HuH-7 (cell line): ENCODE data around the gene BCAR1.
"Not testable (repeated sequence)": the region's sequence is repeated elsewhere in the genome, so short reads cannot be mapped to it uniquely, and the experiment has no call there.

Experiments
- DNase-seq: peaks from one replicate; pipeline ENCODE4 v3.0.0; 2011; ENCODE audit warnings: low spot score

BCAR1 gene

GRCh38 chr16:75251280-75252048, at the start of gene BCAR1:
BCAR1 (minus strand) TSS chr16:75251624; CDS start chr16:75251482, 142 bp downstream.
- DNase-seq, result peak; percentile 99

- DNase-seq, result no peak
Measured at GRCh38 chr16:75298267-75298666, 46.8 kb upstream of the BCAR1 start.

GRCh38 chr16:75296606-75297005, 45.2 kb upstream of the BCAR1 start:
- no peak for DNase-seq

- DNase-seq, result no peak
Measured at GRCh38 chr16:75294773-75295459, 43.5 kb upstream of the BCAR1 start.

- DNase-seq, result no peak
Measured at GRCh38 chr16:75293772-75294171, 42.3 kb upstream of the BCAR1 start.

- no peak for DNase-seq
Measured at GRCh38 chr16:75293173-75293572, 41.7 kb upstream of the BCAR1 start.

GRCh38 chr16:75292691-75293090, 41.3 kb upstream of the BCAR1 start:
- DNase-seq, result no peak

- no peak for DNase-seq
Measured at GRCh38 chr16:75289189-75289588, 37.8 kb upstream of the BCAR1 start.

GRCh38 chr16:75288596-75289120, 37.2 kb upstream of the BCAR1 start:
- no peak for DNase-seq

GRCh38 chr16:75288181-75288580, 36.8 kb upstream of the BCAR1 start:
- DNase-seq, result no peak

GRCh38 chr16:75287708-75288107, 36.3 kb upstream of the BCAR1 start:
- DNase-seq, result no peak

GRCh38 chr16:75286389-75286788, 35.0 kb upstream of the BCAR1 start:
- no peak for DNase-seq

GRCh38 chr16:75282466-75283281, 31.2 kb upstream of the BCAR1 start:
- DNase-seq, result no peak

GRCh38 chr16:75281826-75282225, 30.4 kb upstream of the BCAR1 start:
- DNase-seq, result no peak

- not testable (repeated sequence) for DNase-seq
Measured at GRCh38 chr16:75281009-75281408, 29.6 kb upstream of the BCAR1 start.

- DNase-seq, result no peak
Measured at GRCh38 chr16:75280331-75280804, 28.9 kb upstream of the BCAR1 start.

- no peak for DNase-seq
Measured at GRCh38 chr16:75279305-75279704, 27.9 kb upstream of the BCAR1 start.

- no peak for DNase-seq
Measured at GRCh38 chr16:75273054-75273925, 21.9 kb upstream of the BCAR1 start.

GRCh38 chr16:75272629-75273028, 21.2 kb upstream of the BCAR1 start:
- DNase-seq, result not testable (repeated sequence)

GRCh38 chr16:75272097-75272551, 20.7 kb upstream of the BCAR1 start:
- no peak for DNase-seq

- no peak for DNase-seq
Measured at GRCh38 chr16:75271441-75272096, 20.1 kb upstream of the BCAR1 start.
